Central memory CD8-positive, alpha-beta T cell (primary cell): Measurements from ENCODE around the gene IFITM2.
"Not testable (repeated sequence)": the region's sequence is repeated elsewhere in the genome, so short reads cannot be mapped to it uniquely, and the experiment has no call there.

Source experiments
- ATAC-seq: fragments of 150-1000 bp; cut with Tn5 transposase; replicated peaks from 2 replicates; pipeline ENCODE4 v1.10.0; 2022; ENCODE audit warnings: mild to moderate bottlenecking, moderate FRiP score, moderate number of reproducible peaks; ENCODE audit not compliant: poor library complexity, severe bottlenecking; ENCODE audit errors: extremely low read depth
- DNase-seq, 2 donors: peaks; one replicate each; pipeline ENCODE4 v3.0.0; 2021; ENCODE audit warnings: low spot score in 2 of 2
- H3K27ac Mint-ChIP-seq: one replicate; pipeline ENCODE4 v1.8.0; 2022; ENCODE audit warnings: low read depth, mild to moderate bottlenecking, moderate library complexity, mixed read lengths
- H3K27me3 Mint-ChIP-seq: one replicate; pipeline ENCODE4 v1.8.0; 2022; ENCODE audit warnings: mixed read lengths
- H3K36me3 Mint-ChIP-seq: one replicate; pipeline ENCODE4 v1.8.0; 2022; ENCODE audit warnings: mild to moderate bottlenecking, moderate library complexity, mixed read lengths; ENCODE audit not compliant: insufficient read depth
- H3K4me1 Mint-ChIP-seq: one replicate; pipeline ENCODE4 v1.8.0; 2022; ENCODE audit warnings: mixed read lengths
- H3K4me3 Mint-ChIP-seq: one replicate; pipeline ENCODE4 v1.8.0; 2022; ENCODE audit warnings: mild to moderate bottlenecking, moderate library complexity, mixed read lengths
- H3K9me3 Mint-ChIP-seq: one replicate; pipeline ENCODE4 v1.8.0; 2022; ENCODE audit warnings: mixed read lengths

Gene IFITM2

DNA sequence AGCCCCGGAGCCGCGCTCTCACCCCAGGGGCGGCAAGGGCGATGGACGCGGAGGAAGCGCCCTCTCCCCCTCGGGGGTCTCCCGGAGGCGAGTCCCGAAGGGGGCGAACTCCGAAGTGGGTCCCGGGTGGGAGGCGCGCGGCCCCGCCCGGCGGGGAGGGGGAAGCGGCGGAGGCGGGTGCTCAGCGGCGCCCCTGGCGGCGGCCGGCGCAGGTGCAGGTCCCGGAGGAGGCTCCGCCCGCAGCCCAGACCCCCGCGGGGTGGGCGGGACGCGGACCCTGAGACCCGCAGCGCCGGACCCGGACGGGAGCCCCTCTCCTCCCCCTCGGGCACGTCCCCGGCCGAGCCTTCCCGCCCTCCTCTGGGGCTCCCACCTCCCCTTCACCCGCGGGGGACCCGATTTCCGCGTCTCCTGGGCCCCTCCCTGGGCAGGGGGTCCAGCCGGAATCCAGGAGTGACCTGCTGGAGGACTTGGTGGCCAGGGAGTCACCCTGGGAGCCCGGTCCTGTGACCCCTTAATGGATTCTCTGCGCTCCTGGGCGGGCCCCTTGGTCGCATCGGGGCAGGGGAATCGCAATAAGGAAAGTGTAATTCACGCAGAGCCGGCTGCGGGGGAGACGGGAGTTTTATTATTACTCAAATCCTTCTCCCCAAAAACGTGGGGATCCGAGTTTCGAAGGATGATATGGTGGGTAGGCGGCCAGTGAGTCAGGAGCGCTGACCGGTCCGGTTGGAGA is 3.6 kb downstream of the IFITM2 start:
- peaks cover 53% of the 10 kb centered on the region for H3K4me1 Mint-ChIP-seq

DNA sequence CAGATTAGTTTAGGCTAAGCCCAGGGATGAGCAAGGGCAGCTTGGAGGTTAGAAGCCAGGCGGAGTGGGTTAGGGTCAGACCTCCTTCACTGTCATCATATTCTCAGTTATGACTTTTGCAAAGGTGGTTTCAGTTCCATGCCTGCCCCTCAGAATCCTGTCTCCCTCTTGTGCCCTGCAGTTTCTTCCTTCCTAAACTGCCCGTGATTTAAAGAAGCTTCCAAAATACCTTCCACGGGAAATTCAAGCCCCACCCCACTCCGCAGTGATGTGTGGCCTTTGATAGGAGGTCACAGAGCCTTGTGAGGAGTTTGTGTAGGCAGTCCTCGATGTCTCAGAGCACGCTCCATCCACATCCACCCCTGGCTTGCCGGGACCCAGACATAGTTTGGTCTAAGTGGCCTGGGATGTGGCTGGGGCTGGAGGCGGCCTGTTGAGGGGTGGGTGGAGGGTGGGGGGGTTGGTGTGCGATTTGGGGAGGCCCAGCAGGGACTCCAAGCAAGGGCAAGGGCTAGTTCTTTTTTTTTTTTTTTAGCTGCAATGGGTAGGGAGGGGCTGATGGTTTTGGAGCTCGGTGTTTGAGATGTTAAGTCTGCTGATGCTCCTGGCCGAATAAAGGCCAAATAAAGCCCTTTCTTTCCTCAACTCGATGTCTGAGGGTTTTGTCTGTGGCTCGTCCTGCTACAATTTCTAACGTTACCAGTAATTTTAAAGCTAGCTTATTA is 4.6 kb downstream of the IFITM2 start:
- Mint-ChIP-seq H3K4me1 (peaks cover 57% of the 10 kb centered on the region), H3K9me3 (no peaks in the 10 kb centered on the region), H3K36me3 (peaks cover 55% of the 10 kb centered on the region), H3K27ac (peak overlapping the region; percentile 96), H3K27me3 (no peaks in the 10 kb centered on the region), H3K4me3 (peak overlapping the region; percentile 89)
- ATAC-seq (no peak), DNase-seq (no peak)

More for the DNA sequence above, 3.6 kb downstream of the IFITM2 start:
- H3K27me3 Mint-ChIP-seq, H3K9me3 Mint-ChIP-seq, DNase-seq, H3K27ac Mint-ChIP-seq: not testable (repeated sequence)
- Mint-ChIP-seq H3K4me3 (peak overlapping the region; percentile 89), H3K36me3 (peaks cover 44% of the 10 kb centered on the region)
- ATAC-seq = peak; percentile 9

DNA sequence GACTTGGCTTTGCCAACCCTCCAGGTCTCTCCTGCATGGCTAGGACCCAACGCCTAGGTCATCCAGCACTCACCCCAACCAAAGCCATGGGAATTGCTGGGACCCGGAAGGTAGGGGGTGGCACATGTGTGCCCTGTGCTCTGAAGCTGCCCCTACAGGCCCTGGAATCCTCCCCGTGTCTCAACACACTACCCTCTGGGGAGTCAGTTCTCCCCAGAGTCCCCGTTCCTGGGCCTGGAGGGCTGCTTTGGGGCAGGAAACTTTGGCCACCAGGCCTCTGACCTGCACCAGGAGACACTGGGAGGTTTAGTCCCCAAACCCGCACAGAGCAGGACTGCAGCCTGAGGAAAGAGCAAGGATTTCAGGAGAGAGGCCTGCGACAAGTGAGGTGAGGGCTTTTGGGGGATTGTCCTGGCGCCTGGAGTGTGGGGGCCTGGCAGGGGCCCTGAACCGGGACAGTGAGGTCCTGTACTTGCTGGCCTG is 5.7 kb downstream of the IFITM2 start:
- DNase-seq = no peak
- H3K4me1 Mint-ChIP-seq = peaks cover 57% of the 10 kb centered on the region
- peaks cover 54% of the 10 kb centered on the region for H3K36me3 Mint-ChIP-seq

DNA sequence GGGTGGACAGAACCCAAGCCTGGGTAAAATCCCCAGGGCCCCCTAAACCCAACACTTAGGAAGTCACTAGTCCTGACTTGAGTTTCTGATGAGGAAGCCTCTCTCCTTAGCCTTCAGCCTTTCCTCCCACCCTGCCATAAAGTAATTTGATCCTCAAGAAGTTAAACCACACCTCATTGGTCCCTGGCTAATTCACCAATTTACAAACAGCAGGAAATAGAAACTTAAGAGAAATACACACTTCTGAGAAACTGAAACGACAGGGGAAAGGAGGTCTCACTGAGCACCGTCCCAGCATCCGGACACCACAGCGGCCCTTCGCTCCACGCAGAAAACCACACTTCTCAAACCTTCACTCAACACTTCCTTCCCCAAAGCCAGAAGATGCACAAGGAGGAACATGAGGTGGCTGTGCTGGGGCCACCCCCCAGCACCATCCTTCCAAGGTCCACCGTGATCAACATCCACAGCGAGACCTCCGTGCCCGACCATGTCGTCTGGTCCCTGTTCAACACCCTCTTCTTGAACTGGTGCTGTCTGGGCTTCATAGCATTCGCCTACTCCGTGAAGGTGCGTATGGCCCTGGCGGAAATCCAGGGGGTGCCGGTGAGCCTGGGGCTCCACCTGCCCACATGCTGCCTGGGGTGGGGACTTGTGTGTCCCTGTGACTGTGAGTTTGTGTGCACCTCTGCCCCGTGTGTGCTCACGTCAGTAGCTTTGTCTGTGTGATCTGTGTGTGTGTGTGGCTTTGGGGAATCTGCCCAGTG is 6.4 kb downstream of the IFITM2 start, which contains the start of gene IFITM1:
IFITM1 (plus strand) TSS at position 254 of the 767 bp plus-strand sequence; CDS start at position 385, 131 bp downstream.
- Mint-ChIP-seq H3K4me3 (peak within 1 kb of the TSS; percentile 89), H3K27ac (peak within 1 kb of the TSS; percentile 96), H3K36me3 (peaks cover 50% of the 10 kb centered on the region), H3K27me3 (no peaks in the 10 kb centered on the region), H3K4me1 (peaks cover 53% of the 10 kb centered on the region), H3K9me3 (no peaks in the 10 kb centered on the region)
- DNase-seq = peak in 1 of 2 donors; percentile 73
- ATAC-seq = peak; percentile 64

More for the DNA sequence above, 5.7 kb downstream of the IFITM2 start:
- H3K9me3 Mint-ChIP-seq = no peaks in the 10 kb centered on the region
- H3K27ac Mint-ChIP-seq = peak overlapping the region; percentile 96
- H3K4me3 Mint-ChIP-seq = peak overlapping the region; percentile 89
- no peak for ATAC-seq
- H3K27me3 Mint-ChIP-seq = no peaks in the 10 kb centered on the region

DNA sequence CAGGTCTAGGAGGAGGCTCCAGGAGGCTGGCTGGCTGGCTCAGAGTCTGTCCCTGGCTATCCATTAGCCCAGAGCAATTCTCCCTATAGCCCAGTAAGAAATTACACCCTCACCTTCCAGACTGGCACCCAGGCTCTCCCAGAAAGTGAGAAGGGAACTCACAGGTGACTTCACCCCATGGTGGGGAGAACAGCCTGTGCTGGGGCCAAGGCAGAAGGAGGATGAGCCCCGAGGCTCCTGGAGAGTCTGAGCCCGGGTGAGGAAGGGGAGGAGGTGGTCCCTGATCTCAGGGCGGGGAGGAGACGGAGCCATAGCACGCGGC is 6.9 kb downstream of the IFITM2 start:
- H3K27me3 Mint-ChIP-seq, DNase-seq, H3K9me3 Mint-ChIP-seq: not testable (repeated sequence)
- H3K27ac Mint-ChIP-seq = peak overlapping the region; percentile 96
- peaks cover 49% of the 10 kb centered on the region for H3K36me3 Mint-ChIP-seq
- peaks cover 50% of the 10 kb centered on the region for H3K4me1 Mint-ChIP-seq
- peak; percentile 0 for ATAC-seq
- H3K4me3 Mint-ChIP-seq = peak overlapping the region; percentile 89

DNA sequence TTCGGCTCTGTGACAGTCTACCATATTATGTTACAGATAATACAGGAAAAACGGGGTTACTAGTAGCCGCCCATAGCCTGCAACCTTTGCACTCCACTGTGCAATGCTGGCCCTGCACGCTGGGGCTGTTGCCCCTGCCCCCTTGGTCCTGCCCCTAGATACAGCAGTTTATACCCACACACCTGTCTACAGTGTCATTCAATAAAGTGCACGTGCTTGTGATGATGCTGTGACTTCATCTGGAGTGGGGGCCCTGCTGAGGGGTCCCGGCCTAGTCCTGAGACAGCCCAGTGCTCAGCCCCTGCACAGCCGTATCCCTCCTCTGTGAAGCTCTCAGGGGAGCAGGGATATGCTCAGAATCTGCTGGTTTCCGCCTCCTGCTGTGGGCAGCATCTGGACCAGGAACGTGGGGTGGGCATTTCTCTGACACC is 7.5 kb downstream of the IFITM2 start:
- no peak for ATAC-seq
- DNase-seq = no peak
- H3K4me1 Mint-ChIP-seq = peaks cover 52% of the 10 kb centered on the region
- no peaks in the 10 kb centered on the region for H3K9me3 Mint-ChIP-seq
- H3K36me3 Mint-ChIP-seq = peaks cover 48% of the 10 kb centered on the region
- peak overlapping the region; percentile 96 for H3K27ac Mint-ChIP-seq
- no peaks in the 10 kb centered on the region for H3K27me3 Mint-ChIP-seq
- peak overlapping the region; percentile 89 for H3K4me3 Mint-ChIP-seq

DNA sequence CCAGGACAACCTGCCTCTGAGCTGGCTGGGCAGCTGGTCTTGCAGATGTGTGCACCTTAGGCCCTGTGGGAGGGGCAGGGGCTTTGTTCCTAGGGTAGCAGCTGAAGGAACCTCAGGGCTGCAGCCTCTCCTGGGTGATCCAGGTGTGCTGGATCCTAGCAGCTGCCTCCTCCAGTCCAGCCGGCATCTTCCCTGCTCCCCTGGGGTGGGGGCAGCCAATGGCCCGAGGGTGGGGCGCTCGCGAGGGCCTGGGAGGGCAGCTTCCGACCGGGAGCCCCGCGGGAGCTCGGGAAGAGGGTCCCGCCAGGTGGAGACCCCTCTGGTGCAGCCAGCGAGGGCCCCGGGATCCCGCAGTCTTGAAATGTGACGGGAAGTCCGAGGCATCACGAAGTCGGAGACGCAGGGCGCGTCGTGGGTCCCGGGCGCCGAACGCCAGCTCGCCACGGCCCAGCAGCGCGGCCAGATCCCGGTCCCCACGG is 7.9 kb downstream of the IFITM2 start:
- Mint-ChIP-seq H3K4me3 (peak overlapping the region; percentile 89), H3K27ac (peak overlapping the region; percentile 96), H3K27me3 (no peaks in the 10 kb centered on the region), H3K9me3 (no peaks in the 10 kb centered on the region), H3K36me3 (peaks cover 48% of the 10 kb centered on the region), H3K4me1 (peaks cover 56% of the 10 kb centered on the region)
- DNase-seq (no peak), ATAC-seq (no peak)

DNA sequence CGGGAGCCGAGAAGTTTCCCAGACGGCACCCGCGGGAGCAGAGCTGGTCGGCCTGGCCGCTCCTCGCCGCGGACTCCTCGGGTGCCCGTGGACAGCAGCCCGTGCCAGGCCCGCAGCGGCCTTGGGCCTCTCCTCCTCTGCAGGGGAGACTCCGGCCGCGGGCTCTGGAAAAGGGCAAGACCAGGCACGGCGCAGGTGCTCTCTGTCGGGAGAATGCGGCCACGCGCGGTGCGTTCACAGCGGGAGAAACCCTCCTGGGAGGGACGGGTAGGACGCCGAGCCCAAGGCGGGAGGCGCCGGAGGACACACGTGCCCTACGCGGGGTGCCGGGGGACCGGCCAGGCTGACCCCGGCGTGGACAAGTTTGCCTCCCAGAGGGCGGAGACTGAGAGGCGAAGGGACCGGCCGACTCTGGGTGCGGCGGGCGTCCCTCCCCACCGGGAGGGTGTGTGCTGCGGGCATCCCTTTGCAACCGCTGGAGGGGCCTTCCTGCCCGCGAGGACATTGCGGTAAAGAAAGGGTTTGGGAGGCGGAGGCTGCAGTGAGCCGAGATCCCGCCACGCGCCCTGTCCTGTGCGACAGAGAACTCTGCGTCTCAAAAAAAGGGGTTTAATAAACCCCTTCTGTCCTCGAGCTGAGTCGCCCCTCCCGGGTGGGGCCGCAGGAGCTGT is 8.6 kb downstream of the IFITM2 start:
- Mint-ChIP-seq H3K4me1 (peaks cover 62% of the 10 kb centered on the region), H3K27me3 (no peaks in the 10 kb centered on the region), H3K9me3 (no peaks in the 10 kb centered on the region), H3K36me3 (peaks cover 48% of the 10 kb centered on the region), H3K27ac (peak overlapping the region; percentile 98), H3K4me3 (peak overlapping the region; percentile 89)
- DNase-seq = no peak
- no peak for ATAC-seq

DNA sequence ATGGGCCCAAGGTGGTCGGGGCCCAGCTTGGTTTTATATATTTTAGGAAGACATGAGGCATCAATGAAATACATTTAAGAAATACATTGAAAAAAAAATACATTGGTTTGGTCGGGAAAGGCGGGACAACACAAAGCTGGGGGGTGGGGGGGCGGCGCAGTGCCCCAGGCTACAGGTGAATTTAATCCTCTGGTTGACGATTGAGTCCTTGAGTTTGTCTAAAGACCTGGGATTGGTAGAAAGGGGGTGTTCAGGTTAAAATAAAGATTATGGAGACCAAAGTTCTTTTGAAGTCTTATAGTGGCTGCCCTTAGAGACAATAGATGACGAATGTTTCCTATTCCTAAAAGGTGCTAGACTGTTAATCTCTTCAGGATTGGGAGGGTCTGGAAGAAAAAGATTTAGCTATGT is 9.3 kb downstream of the IFITM2 start:
- H3K4me1 Mint-ChIP-seq = peaks cover 59% of the 10 kb centered on the region
- peak; percentile 6 for ATAC-seq
- DNase-seq = no peak
- H3K36me3 Mint-ChIP-seq = peaks cover 44% of the 10 kb centered on the region
- no peaks in the 10 kb centered on the region for H3K9me3 Mint-ChIP-seq
- peak overlapping the region; percentile 98 for H3K27ac Mint-ChIP-seq
- H3K27me3 Mint-ChIP-seq = no peaks in the 10 kb centered on the region
- peak overlapping the region; percentile 89 for H3K4me3 Mint-ChIP-seq

DNA sequence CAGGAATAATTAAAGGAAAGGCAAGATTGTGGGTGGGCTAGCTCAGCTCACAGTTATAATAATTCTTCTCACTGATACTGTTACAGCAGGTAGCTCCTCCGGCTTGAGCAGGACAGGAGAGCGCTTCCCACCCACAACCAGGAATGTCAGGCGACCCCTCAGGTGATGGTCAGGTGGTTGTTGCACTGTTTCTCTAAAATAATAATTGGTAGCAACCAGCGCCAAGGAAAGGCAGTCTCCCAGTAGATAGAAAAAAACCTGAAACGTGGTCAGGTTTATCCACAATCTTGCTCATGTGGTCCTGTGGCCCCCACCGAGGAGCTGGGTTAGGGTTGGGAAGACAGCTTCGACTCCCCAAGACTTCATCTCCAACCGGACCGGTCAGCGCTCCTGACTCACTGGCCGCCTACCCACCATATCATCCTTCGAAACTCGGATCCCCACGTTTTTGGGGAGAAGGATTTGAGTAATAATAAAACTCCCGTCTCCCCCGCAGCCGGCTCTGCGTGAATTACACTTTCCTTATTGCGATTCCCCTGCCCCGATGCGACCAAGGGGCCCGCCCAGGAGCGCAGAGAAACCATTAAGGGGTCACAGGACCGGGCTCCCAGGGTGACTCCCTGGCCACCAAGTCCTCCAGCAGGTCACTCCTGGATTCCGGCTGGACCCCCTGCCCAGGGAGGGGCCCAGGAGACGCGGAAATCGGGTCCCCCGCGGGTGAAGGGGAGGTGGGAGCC is 10.2 kb downstream of the IFITM2 start:
- not testable (repeated sequence) for ATAC-seq, H3K27me3 Mint-ChIP-seq, DNase-seq, H3K9me3 Mint-ChIP-seq
- H3K4me1 Mint-ChIP-seq = peaks cover 50% of the 10 kb centered on the region
- peak overlapping the region; percentile 89 for H3K4me3 Mint-ChIP-seq
- peak overlapping the region; percentile 98 for H3K27ac Mint-ChIP-seq
- H3K36me3 Mint-ChIP-seq = peaks cover 42% of the 10 kb centered on the region

DNA sequence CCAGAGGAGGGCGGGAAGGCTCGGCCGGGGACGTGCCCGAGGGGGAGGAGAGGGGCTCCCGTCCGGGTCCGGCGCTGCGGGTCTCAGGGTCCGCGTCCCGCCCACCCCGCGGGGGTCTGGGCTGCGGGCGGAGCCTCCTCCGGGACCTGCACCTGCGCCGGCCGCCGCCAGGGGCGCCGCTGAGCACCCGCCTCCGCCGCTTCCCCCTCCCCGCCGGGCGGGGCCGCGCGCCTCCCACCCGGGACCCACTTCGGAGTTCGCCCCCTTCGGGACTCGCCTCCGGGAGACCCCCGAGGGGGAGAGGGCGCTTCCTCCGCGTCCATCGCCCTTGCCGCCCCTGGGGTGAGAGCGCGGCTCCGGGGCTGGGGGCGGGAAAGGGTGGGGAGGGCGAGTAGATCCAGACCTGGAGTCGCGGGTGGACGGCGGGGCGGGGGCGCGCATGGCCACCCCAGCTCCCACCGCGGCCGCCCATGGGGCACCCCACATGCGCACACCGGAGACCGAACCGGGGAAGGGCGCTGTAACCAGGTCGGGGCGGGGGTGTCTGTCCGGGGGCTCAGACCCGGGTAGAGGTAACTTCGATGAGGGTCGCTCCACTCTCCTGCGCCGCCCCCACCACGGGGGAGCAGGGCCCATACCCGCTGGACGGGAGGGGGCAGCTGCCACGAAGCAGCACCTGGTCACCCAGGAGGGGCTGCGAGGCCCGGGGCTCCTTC is 10.9 kb downstream of the IFITM2 start:
- ATAC-seq = peak; percentile 29
- peak overlapping the region; percentile 63 for H3K4me3 Mint-ChIP-seq
- H3K4me1 Mint-ChIP-seq = peaks cover 43% of the 10 kb centered on the region
- not testable (repeated sequence) for H3K9me3 Mint-ChIP-seq, H3K27ac Mint-ChIP-seq, DNase-seq, H3K27me3 Mint-ChIP-seq
- H3K36me3 Mint-ChIP-seq = peaks cover 42% of the 10 kb centered on the region
